ENCODE data around the gene KLHL14.
"Not testable (repeated sequence)": the region's sequence is repeated elsewhere in the genome, so short reads cannot be mapped to it uniquely, and the experiment has no call there.

The KLHL14 gene

DNA sequence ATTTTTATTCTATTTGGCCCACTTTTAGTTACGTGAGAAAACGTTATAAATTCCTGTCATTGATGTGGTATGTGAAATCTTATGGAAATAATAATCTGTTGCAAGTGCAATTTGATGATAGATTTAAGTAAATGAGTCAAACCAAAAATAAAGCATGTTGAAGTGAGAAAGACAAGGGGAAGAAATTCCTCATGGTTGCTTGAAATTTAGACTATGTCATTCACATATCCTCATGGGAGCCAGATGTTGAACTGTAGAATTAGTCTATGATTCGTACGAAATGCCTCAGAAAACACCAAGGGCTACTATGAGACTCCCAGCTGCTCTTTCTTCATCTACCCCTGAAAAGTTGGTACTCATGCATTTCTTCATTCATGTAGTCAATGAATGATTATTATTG is 55.7 kb downstream of the KLHL14 start:
- no peak for DNase-seq (ENCODE audit: low read depth)

DNA sequence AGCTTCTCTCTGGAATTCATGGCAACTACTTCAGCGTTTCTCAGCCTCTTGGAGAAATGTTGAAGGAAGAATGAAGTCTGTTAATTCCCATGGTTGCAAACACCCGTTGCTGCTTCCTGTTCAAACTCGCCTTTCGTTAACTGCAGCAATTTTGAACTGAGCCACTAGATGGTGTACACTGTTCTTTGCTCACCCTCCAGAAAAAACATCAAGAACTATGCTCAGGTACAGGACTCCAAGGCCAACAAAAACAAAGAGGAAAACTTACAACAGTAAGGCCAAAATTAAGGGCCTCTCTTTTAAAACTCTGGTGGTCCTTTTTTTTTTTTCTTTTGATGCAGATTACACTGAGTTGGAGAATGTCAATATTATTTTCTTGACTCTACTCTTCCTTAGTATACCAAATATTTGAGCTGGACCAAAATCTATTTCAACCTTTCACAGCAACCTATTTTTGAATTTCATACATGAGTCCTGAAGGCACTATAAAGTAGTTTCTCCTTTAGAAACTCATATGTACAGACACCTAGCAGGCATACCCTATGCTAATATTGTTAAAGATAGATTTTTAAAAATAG is 58.2 kb downstream of the KLHL14 start:
- DNase-seq (ENCODE audit: low read depth): no peak

- no peak for DNase-seq (ENCODE audit: low read depth)
Measured at GRCh38 chr18:32712860-32713259, 60.0 kb downstream of the KLHL14 start.

- DNase-seq (ENCODE audit: low read depth): no peak
Measured at GRCh38 chr18:32711862-32712261, 61.0 kb downstream of the KLHL14 start.

DNA sequence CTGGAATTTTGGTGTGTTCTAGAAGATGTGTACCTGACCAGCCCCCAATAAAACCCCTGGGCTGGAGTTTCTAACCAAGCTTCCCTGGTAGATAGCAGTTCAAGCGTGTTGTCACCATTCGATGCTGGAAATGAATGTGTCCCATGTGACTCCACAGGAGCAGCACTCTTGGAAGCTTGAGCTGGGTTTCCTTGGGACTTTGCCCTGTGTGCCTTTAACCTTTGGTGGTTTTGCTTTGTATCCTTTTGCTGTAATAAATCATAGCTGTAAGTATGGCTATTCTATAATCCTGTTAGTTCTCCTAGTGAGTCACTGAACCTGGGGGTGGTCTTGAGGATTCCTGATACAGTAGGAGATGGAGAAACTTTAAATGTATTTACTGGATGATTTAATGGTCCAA is 65.2 kb downstream of the KLHL14 start:
- DNase-seq (ENCODE audit: low read depth): no peak

DNA sequence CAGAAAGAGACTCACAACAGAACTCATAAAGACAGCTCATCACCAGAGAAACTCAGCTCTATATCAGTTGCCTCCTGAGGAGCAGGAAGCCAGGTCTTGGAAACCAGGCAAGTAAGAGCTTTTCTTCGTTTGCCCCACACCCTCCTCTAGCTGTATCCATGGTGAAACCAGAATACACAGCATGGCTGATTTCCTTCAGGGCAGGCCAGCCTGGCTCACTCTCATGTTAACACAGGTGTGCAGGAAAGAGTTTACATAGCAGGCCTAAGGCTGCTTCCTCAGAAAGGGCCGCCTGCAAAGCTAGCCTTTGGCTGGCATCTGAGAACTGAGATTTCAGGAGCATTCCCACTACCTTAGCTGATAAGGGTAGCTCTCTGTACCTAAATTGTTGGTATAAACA is 65.7 kb downstream of the KLHL14 start:
- DNase-seq (ENCODE audit: low read depth): no peak

- no peak for DNase-seq (ENCODE audit: low read depth)
Measured at GRCh38 chr18:32701313-32701712, 71.5 kb downstream of the KLHL14 start.

DNA sequence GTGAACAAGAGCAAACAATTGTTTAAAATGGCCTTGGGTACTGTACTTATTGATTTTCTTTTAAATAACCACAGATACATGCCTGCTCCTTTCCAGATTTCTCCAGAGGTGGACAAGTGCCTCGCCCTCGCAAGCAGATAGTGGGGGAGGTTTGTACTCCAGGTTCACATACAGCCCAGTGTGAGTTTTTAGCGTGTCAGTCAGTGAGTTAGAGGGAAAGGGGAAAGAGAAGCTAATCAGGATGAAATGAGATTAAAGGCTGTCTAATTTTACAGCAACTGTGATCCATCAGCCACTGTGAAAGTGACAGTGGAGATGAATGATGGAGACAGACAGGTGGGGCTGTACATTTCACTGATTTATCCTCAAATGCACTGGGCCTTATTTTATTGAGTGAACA is 74.7 kb downstream of the KLHL14 start:
- DNase-seq (ENCODE audit: low read depth): no peak

DNA sequence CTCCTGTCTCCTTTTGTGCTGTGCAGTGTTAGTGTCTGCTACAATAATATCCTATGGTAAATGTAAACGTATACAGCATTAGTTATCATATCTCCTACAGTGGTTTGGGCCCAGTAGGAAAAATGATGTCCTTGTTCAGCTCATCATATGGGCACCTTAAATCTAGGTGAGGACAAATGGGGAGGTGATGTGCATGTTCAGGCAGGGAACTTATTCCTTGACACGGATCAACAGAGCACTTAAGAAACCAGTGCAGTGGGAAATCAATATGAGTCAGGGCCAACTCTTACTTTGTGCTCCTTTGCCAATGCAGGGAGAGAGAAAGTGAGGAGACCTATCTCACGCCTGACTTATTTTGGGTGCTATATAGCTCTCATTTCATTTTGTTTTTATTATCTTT is 76.4 kb downstream of the KLHL14 start:
- DNase-seq (ENCODE audit: low read depth): no peak

DNA sequence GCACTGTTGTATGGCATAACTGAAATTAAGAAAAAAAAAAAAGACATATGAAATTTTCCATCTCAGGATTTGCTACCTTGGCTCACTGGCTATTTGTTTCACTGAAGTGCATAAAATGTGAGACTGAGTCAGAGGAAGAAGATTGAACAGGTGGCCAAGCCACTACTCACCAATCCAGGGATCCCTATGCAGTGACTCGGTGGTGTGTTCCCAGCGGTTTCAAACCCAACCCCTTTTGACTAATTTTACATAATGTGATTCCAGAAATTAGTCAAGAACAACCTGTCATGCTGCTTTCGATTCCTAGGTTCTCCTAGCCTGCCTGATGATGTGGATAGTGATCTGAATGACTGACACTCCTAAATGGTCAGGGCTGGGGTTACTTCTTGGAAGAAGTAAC is 77.3 kb downstream of the KLHL14 start:
- DNase-seq (ENCODE audit: low read depth): no peak

- no peak for DNase-seq (ENCODE audit: low read depth)
Measured at GRCh38 chr18:32688821-32689220, 84.0 kb downstream of the KLHL14 start.

DNA sequence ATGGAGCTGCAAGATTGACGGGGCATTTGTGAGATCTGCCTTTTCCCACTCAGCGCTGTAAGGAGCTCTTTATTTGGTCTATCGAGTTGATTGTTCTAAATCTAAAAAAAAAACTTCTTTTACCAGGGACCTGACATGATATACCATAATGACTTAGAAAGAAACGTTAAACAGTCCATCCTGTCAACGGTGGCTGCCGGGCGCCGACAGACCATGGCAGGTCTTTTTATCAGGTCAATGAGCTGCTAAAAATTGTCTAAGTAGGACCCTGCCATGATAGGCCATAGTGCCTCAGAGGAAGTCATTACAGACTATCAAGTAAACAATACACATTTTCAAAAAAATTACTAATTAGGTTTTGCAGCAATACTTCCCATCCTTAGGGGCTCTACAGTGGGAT is 87.9 kb downstream of the KLHL14 start:
- no peak for DNase-seq (ENCODE audit: low read depth)

DNA sequence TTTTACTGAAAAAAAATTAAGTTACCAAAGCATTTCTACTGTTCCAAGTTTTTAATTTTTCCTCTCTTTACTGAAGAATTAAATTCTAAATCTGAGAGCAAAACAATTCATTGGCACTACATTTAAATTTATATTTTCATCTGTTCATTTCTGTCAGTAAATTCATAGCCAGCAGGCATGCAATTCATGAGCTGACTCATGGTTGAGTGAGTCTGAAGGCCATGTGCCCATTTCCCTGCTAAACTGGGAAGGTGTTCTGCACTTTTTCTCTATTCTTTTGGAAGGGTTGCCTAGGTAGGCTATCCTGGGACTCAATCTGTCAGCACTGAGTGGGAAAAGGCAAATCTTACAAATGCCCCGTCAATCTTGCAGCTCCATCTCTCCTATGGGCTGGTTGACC is 88.7 kb downstream of the KLHL14 start:
- DNase-seq (ENCODE audit: low read depth): no peak

- DNase-seq (ENCODE audit: low read depth): no peak
Measured at GRCh38 chr18:32683044-32683443, 89.8 kb downstream of the KLHL14 start.

DNA sequence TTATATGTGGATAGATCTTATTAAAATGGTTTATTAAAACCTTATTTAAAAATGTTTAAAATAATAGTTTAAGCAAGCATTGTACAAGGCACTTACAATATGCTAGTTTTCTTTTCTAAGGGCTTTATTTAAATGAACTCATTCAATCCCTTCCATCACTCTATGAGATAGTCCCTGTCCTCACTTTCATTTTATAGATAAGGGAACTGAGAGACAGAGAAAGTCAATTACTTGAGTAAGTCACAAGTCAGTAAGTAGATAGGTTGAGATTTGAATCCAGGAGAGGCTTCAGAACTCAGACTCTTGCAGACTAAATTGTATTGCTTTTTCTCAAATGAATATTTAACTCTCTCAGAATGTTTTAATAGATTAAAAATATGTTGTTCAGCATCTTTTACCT is 95.2 kb downstream of the KLHL14 start:
- no peak for DNase-seq (ENCODE audit: low read depth)

DNA sequence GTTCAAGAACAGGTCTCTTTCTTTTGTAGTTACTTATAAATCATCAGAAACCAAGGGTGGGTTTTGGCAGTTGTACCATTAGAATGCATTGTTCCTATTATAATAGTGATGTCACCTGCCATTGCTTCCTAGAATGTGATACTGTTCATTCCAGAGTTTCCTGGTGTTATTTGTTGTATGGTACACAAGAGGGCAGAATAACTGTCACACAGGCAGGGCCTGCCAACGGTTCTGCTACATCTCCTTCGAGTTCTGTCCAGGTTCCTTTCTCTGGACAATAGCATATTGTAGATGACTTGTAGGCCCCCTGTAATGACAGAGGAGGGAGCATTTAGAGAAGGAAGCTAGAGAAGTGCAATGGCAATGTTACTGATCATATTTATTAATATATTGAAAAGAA is 98.3 kb downstream of the KLHL14 start:
- no peak for DNase-seq (ENCODE audit: low read depth)

DNA sequence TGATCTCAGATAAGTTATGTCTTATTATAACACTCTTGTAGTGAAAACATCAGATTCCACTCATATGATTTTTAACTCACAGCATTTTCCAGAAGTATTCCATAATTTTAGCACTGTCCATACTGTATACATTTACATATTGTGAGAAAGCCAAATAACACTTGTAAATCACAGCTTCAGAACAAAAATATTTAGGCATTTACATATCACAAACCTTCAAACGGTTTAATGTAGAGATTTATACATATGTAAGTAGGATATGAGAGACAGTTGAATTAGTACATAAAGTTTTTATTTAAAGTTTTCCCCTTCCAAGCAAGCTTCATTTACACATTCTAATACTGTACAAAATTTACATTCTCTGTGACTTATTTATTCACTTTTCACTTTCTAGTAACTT is 100.4 kb downstream of the KLHL14 start:
- DNase-seq (ENCODE audit: low read depth): no peak

DNA sequence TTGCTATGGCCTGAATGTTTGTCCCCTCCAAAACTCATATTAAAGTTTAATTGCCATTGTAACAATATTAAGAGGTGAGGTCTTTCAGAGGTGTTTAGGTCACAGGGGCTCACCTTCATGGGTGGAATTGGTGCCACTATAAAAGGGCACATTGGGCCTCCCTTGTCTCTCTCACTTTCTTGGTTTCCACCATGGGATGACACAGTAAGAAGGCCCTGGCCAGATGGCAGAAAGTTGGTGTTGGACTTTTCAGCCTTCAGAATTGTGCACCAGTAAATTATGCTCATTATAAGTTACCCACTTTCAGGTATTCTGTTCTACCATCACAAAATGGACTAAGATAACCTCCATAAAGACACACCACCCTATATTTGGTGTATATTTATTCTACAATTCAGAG is 102.1 kb downstream of the KLHL14 start:
- no peak for DNase-seq (ENCODE audit: low read depth)

DNA sequence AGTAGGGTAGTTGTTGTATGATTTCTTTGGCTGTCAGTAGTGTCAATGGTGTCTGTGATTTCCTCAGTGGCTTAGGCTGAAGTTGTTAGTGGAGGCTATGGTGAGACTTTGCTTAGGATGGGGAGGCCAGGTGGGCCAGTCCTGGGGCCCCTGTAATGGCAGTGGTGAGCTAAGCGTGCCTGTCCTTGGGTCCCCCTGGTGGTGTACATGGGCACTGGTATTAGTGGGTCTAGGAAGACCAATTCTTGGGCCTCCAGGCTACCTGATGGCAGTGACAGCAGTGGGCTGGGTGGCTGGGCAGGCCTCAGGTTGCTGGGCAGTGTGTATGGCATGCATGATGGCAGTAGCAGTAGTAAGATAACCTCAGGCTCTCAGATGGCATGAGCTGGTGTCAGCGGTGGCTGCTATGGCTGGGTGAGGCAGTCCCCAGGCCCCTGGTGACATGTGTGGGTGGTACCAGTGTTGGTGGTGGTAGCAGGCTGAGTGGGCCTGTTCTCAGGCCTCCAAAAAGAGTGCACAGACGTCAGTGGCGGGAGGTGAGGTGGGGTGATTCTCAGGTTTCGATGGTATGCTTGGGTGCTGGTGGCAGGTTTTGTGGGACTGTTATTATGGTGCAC is 103.2 kb downstream of the KLHL14 start:
- DNase-seq (ENCODE audit: low read depth): no peak

- DNase-seq (ENCODE audit: low read depth): no peak
Measured at GRCh38 chr18:32668956-32669355, 103.9 kb downstream of the KLHL14 start.

GRCh38 chr18:32661486-32662299 is 111.1 kb downstream of the KLHL14 start:
- no peak for DNase-seq (ENCODE audit: low read depth)

- DNase-seq (ENCODE audit: low read depth): not testable (repeated sequence)
Measured at GRCh38 chr18:32654507-32654906, 118.3 kb downstream of the KLHL14 start.

DNA sequence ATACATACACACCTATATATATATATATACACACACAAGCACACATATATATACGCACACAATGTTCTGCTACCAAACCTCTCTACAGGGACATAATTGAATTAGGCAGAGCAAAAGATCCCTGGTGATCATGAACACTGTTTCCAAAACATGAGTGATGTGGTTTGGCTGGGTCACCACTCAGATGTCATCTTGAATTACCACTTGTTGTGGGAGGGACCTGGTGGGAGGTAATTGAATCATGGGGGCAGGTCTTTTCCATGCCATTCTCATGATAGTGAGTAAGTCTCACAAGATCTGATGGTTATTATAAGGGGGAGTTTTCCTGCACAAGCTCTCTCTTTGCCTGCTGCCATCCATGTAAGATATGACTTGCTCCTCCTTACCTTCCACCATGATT is 135.2 kb downstream of the KLHL14 start:
- DNase-seq (ENCODE audit: low read depth): not testable (repeated sequence)

- DNase-seq (ENCODE audit: low read depth): no peak
Measured at GRCh38 chr18:32637226-32637625, 135.6 kb downstream of the KLHL14 start.

Measured in activated T-helper 1 cell treated with Interleukin-2 at 50 U/mL for 16 hours (primary cell).